ENCODE data around the gene MTMR2. TPM values are rescaled to one million over a fixed set of nuclear protein-coding genes. Genes with fewer than 3 reads are reported as not detected.

MTMR2 gene
- total RNA-seq, 1 donor from 2014 or later = 37.5 TPM

DNA sequence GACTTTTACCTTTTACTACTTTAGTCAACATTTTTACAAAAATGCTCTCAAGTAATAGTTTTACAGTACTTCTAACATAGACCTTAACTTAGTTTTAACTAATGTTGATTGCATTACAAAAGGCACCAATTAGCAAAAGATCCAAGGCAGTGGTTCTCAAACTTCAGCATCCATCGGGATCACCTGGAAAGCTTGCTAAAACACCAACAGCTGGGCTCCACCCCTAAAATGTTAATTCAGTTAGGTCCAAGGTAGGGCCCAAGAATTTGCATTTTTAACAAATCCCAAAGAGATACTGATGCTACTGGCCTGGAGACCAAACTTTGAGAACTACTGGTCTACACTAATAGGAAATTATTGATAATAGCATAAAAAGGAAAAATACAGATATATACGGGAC is 5.9 kb downstream of the MTMR2 start:
- DNase-seq (ENCODE audit: low spot score) = no peak

DNA sequence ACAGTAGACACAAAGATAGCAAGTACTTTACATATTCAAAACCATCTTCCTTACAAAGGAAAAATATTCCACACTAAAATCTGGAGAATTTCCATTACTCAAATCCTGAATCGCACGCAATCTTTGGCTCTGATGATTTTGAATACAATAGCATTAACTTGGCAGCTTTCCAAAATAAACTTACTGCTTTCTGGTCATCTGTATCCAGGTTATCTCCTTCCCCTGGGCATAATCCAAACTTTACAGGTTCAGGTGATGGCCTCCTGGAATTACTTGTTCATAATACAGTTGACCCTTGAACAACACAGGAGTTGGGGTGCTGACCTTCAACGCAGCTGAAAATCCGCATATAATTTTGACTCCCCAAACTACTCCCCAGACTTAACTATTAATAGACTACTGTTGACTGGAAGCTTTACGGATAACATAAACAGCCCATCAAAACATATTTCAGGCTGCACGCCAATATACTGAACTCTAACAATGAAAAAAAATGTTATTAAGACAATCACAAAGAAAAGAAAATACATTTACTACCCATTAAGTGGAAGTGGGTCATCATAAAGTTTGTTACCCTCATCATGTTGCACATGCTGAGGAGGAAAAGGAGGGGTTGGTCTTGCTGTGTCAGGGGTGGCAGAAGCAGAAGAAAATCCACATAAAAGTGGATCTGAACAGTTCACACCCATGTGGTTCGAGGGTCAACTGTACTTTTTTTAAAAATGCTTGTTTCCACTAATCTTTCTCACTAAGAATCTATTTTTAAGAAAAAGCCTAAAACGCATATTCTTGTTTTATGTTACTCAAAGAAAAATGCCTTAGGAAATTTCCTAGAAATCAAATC is 6.5 kb downstream of the MTMR2 start:
- no peak for DNase-seq (ENCODE audit: low spot score)

DNA sequence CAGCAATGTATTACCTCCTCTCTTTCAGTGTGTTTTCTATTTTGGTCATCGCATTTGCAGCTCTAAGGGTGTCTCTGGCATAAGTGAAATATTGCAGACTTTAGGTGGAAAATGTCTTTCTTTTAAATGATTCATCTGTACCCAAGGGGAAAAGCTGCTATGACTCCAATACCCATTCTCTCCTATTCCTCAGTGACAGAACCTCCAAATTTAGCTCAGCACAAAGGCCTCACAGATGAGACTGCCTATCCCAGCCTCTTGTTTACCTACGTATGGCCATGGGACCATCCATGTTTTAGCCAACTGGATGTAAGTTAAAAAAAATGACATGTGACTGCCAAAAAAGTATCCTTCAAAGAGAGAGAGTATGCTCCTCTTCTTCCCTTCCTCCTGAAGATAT is 7.9 kb downstream of the MTMR2 start:
- no peak for DNase-seq (ENCODE audit: low spot score)

DNA sequence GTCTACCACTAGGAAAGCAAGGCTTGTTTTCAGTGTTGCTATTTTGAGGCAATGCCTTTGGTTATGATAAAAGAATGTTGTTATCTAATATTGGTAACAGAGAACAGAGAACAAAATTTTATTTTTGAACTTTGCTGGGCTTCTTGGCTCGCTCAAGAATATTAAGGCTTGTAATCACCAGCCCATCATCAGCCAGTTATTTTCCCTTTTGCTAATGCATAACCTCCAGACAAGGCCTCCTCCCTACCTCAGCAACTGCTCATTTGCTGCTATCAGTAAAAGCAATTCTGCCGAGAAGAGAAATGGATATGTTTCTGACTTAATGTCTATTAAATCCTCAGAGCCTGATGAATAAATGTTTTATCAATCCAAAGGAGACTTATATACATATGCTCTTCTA is 8.9 kb downstream of the MTMR2 start:
- no peak for DNase-seq (ENCODE audit: low spot score)

DNA sequence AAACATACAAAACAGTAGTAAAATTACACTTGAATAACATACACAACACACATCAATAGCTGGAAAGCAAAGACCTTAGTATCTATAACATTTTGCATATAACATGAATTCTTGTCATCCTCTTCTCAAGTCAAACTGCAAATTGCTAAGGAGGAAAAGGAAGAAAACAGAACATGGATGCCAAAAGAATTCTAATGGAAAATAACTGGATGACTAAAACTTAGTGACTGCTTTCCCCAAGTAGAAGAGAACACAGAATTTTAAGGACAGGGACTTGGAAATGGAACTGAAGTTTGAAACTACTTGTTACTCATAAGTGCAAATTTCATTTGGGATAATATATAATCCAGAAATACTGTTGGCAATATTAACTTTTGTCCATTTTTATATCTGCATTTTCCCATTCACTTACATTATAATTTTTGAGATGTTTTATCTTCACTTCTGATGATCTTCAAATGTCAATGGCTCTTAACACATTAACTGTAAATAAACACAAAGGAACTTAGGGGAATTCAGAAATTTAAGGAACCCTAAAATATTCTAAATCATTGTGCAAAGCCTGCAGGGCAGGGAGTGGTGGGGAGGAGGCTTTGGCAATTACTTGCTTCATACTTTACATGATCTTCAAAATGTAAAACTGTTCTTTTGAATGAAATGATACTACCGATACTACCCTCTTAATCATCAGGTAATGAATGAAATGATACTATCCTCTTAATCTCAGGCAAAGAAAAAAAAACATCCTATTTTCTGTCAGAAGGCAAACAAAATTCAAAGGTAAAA is 9.9 kb downstream of the MTMR2 start:
- no peak for DNase-seq (ENCODE audit: low spot score)

DNA sequence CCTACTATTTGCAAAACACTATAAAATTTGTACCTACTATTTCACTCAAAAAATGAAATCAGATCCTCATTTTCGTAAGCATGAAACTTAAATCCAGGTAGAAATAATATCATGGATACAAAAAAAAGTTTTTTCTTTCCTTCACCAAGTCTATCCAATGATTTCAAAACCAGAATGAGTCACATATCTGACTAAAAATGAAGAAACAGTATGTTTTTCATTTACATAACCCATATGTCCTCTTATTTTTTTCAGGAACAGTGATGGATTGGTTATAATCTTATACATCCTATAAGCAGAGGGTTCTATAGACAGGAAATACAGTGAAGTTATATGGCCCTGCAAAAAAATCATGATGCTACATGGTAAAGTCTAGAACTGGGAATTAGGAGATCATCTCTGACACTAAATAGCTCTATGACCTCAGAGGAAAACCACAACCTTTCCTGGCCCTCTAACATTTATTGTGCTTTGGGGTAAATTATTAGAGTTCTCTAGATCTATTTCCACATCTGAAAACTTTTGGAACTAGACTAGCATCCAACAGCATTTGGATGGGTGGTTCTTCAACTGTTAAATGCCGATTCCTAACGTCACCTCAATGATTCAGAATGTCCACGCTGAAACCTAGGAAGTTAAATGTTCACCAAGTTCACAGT is 10.9 kb downstream of the MTMR2 start:
- DNase-seq (ENCODE audit: low spot score) = no peak

DNA sequence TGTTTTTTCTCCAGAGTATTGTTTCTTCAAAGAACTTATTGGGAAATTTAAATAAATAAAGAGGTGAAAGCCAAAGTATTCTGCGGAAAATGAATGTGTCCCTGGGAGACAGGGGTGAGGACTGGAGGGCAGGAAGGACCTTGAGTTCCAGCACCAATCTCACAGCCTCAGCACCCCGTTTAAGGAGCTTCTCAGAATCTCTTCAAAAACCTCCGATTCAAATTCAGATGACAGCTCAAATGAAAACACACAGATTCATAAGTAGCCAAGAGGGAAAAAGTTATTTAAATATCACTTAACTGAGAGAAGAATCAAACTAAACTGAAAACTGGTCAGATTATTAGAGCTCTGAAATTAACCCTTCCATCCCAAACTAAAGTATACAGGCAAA is 12.5 kb downstream of the MTMR2 start:
- DNase-seq (ENCODE audit: low spot score) = no peak

DNA sequence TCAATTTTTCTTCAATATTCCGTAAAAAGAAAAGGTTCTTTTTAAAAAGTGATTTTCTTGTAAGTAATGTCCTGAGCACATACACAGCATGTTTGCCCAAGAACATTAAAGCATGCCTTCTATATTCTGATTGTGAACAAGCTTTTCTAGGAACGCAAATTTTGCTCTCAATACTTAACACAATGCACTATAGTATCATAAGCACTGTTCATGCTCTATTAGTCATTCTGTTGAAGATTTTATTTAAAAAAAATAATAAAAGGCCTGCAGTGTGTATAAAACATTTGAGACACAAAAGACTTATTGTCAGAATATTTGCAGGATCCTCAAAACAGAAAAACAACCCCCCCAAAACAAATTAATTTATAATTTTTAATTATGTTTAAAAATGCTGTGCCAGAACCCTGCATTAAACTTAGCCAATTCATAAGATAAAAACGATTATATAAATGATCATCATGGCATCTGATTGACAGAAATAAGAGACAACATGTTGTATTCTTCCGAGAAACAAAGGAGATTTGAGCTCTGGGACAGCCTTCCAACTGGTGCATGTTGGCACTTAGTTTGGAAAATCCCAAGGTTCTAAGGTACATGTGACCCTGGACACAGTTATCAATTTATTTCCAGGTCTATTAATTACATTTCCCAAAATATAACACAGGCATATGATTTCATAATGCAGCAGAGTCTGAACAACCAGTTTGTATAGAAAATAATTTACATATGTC is 13.1 kb downstream of the MTMR2 start:
- DNase-seq (ENCODE audit: low spot score) = no peak

DNA sequence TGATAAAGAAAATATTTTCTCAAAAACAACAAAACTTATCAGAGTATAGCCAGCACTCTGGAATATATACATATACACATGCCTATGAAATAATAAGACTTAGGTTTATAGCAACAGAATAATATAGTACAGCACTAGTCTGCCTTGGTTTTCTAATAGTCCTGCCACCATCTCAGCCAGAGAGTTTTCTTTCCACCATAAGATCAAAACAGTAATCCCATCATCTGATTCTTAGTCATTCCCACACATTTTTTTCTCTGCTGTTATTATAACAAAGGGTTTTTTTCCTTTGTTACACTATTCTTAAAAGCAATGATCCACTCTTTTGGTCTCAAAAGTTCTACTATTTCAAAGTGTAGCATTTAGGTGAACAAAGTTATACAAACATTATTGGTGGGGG is 15.1 kb downstream of the MTMR2 start:
- no peak for DNase-seq (ENCODE audit: low spot score)

DNA sequence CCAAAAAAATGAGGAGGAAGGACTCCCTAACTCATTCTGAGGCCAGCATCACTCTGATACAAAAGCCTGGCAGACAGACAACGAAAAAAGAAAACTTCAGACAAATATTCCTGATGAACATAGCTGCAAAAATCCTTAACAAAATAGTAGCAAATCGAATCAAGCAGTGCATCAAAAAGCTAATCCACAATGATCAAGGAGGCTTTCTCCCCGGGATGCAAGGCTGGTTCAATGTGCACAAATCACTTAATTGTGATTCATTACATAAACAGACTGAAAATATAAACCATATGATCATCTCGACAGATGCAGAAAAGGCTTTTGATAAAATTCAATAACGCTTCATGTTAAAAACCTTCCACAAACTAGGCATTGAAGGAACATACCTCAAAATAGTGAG is 16.4 kb downstream of the MTMR2 start:
- no peak for DNase-seq (ENCODE audit: low spot score)

DNA sequence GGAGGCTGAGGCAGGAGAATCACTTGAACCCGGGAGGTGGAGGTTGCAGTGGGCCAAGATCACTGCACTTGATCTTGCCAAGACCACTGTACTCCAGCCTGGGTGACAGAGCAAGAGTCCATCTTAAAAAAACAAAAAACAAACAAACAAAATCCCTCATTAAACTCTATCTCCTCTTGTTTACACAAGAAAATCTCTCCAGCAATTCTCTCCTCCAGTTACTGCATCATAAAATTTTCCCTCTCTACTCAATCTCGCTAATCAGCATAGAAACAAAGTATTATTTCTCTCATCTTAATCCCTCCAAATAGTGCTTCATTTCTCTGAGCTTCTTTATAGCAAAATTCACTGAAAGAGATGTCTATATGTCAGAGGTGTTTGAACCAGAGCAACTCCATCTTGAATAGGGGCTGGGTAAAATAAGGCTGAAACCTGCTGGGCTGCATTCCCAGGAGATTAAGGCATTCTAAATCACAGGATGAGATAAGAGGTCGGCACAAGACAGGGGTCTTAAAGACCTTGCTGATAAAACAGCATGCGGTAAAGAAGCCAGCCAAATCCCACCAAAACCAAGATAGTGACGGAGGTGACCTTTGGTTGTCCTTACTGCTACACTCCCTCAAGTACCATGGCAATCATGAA is 19.8 kb downstream of the MTMR2 start:
- no peak for DNase-seq (ENCODE audit: low spot score)

DNA sequence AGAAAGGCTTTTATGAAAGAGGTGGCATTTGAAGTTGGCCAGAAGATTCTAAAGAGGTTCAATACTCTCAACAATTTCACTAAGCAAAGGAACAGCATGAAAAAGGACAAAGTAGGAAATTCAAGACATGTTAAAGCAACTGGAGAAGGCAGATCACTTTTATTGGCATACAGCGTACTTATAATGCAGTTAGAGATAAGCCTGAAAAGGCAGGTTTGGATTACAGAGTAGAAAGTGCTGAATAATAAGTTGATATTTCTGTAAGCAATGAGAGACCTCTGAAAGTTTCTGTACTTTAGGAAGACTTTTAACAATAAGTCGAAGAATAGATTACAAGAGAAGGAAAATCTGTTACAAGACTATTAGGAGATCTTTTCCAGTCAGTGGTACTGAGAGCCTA is 25.1 kb downstream of the MTMR2 start:
- no peak for DNase-seq (ENCODE audit: low spot score)

DNA sequence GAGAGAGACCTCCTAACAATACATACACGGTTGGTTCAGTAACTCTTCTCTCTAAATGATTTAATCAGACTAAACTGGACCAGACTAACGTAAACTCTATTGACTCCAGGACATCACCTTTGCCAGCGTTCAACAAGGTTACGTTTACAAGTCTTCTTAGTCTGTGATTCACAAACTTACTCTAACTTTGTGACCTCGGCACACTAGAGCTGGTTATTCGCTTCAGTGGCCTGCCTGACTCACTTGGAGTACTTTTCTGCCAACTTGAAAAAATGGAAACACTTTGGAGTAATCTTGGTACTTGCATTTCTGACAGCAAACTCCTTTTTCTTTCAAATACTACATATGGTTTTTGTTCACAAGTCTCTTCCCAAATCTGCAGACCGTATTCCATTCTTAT is 26.2 kb downstream of the MTMR2 start:
- no peak for DNase-seq (ENCODE audit: low spot score)

DNA sequence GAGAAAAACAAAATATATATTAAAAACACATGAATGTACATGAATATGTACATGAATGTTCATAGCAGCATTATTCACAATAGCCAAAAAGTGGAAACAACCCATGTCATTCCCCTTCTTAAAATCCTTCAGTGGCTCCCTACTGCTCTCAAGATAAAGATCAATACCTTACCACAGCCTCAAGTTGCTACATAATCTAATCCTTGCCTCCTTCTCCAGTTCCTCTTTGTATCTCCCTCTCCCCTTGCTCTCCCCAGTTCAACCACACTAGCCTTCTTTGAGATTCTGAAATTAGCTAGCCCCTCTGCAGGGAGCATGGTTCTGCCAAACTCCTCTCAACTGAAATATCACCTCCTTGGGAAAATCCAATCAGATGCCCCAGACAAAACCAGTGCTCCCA is 28.1 kb downstream of the MTMR2 start:
- no peak for DNase-seq (ENCODE audit: low spot score)

DNA sequence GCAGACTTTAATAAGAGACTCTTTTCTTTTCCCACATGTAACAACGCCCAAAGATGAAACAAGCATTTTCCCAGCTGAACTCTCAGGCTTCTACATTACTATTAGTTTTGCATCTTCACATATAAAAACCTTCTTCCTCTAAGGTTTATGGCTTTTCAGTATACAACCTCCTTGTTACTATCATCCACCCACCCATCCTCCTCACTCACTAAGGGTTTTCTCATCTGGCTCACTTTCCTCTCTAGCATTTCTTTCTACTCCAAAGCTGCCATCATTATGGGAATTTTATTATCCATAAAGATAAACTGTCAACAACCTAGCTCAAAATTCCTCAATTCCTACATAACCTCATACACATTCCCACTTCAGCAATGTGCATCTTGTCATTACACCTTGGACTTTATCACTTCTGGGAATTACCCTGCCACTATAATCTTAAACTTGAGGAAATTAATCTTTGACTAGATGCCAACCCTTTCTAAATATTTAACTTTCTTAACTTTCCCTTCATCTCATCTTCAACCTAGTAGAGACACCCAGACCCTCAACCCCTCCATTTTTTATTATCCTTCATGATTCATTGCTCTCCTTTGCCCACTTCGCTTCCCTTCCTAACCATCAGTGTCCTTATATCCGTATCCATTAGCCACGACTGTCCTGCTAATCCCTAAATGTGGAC is 30.9 kb downstream of the MTMR2 start:
- no peak for DNase-seq (ENCODE audit: low spot score)

DNA sequence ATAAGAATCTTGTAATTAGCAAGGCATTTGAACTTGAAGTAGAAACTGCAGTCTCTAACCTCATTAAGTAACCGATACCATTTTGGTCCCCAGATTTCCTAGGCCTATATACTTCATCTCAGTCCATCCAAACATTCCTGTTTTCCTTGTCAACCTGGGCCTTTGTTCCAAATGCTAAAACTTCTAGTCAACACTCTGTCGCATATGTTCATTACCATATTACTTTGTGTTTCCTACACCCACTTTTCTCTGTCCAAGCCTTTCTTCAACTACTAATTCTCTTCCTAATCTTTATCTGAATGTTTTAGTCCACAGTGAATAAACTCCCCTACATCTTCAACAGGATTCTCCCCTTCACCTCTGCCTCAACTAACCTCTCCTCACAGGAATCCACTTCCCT is 31.4 kb downstream of the MTMR2 start:
- no peak for DNase-seq (ENCODE audit: low spot score)

DNA sequence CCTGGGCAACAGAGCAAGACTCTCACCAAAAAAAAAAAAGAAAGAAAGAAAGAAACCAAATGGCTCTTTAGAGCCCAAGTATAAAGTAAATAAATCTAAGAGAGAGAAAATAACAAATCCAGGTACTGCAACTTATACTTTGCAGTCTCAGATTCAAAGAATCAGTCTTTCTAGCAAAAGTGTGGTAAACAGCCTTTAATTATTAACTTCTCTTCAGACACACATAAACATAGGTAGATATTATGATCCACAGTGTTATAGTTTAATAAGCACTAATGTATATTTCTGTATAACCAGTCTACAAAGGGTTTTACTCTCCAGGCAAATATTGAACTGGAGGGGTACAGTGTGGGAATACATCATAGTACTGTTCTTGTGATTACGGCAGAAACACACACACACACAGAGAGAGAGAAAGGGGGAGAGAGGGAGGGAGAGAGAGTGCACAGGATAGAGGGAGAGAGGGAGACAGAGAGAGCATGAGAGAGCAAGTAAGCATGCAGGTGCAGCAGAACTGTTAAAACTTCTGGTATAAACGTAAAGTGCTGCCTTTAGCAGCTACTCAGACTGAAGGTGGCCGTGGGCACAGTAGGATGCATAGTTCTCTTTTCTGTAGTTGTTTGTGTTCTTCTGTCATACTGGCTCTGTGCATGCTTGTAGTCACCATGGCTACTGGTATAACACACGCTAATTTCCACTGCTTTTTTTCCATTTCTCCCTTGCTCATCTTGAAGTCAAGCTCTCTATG is 32.3 kb downstream of the MTMR2 start:
- DNase-seq (ENCODE audit: low spot score) = no peak

DNA sequence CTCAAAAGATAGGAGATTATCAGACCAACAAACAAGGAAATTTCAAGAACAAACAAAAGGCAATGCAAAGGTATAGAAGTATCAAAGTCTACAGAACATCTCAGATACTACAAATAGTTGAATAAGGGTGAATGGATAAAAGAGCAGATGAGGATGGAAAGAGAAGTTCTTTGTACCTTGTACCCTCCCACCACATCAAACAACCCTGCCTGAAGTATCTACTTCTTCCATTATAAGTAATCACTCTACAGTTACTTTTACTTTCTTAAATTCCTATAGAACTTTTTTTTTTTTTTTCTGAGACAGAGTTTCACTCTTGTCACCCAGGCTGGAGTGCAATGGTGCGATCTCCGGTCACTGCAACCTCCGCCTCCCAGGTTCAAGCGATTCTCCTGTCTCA is 35.1 kb downstream of the MTMR2 start:
- no peak for DNase-seq (ENCODE audit: low spot score)

DNA sequence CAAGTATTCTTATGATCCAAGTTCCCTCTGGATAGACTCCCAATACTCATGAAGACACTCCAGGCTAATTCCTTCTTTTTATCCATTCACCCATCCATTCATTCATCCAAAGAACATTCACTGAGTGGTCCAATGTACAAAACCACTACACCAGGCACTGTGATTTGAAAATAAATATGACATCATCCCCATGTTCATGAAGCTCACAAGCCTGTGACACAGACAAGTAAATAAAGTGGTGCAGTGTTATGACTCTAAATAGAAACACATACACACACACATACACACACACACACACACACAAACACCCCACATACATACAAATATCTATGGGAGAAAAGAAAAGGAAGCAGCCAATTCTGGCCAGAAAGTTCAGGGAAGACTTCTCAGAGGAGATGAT is 35.5 kb downstream of the MTMR2 start:
- DNase-seq (ENCODE audit: low spot score) = no peak

DNA sequence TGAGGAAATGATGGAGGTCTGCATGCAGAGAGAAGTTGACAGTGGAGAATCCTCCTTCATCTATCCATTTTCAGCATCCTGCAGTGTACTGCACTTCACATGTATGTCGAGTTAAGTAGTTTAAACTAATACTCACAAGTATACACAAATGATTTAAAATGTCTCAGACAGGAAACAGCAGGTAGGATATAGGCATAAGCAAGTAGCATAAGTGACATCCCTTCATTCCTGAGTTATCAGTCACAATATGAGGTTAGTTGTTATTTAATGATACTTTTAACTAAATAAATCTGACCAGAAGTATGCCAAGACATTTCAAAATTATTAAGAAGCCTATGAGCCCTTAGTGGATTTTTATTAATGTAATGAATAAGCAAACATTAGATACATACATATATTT is 37.4 kb downstream of the MTMR2 start:
- DNase-seq (ENCODE audit: low spot score) = no peak
